Frontal cortex (tissue), 4 donors: ENCODE data around the gene PHF8. TPM values are rescaled to one million over a fixed set of nuclear protein-coding genes. Genes with fewer than 3 reads are reported as not detected.
A peak's percentile ranks its signal among the peaks of the same experiment; 100 is the strongest.

ENCODE experiments used
- DNase-seq, 2 donors: peaks; one replicate each; pipeline ENCODE4 v3.0.0; 2012; ENCODE audit warnings: low spot score in 2 of 2
- FAIRE-seq: peaks from 2 replicates; lab custom pipeline; 2012; peaks lifted over from hg19 to GRCh38; lab: Jason Lieb, UNC
- total RNA-seq: library from RNA; depleted of rRNA; stranded (reverse); fragments of >200 nt; gene quantifications from one replicate; pipeline ENCODE4 v1.2.3, GENCODE V29; 2014
- donor health status: control.
- donor health status: control.
- donor health status: control.

Gene PHF8
- total RNA-seq, result 11.0 TPM

DNA sequence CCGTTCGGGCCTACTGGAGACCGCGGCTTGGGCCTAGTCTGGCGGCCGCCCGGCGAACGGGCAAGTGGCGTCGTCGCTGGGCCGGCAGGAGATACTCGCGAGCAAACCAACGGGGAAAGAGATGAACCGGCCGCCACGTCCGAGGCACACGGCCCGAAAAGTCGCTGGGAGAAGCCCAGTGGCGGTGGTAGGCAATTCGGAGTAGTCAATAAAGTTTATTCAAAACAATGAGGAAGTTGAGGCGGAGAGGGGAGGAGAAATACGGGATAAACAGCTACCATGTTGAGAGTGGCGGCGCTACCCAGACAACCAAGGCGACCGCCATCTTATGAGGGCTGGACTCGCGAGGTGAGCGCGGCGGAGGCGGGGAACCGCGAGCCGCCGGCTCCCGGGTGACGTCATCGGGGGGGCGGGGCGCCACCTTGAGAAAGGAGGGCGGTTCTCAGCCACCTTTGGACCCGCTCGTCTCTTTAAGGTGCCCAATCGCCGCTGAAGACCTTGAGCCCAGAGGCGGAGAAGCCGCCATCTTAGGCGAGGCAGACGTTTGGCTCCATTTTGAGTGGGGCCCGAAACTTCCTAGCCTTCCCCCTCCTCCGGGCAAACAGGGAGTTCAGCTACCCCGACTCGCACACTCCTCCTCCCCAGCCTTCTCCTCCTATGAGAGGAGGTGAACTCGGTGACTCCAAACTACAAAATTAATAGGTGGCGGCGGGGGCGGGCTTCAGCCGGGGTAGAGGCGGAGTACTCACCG, at the start of gene PHF8:
TSS of gene PHF8 (minus strand) at position 348 of the 751 bp plus-strand sequence. CDS start 1,745 bp downstream, outside the sequence.
- FAIRE-seq (no peak), DNase-seq (peak; percentile 73 to 77)

DNA sequence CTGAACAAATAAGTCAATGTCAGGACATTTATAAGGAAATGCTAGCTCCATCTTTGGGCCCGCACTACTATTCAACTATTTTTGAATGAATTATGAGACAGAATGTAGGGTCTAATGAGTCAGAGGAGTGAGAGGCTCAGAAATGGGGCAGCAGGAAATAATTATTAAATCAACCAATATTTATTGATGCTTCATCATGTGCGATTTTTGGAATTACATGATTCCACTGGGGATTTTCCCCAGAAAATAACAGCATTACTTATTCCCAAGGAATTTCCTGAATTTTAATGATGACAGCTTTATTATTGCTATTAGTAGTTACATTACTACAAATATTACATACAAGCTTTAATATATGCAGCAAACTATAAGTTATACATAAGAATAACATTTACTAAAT, 49.3 kb upstream of the PHF8 start:
- FAIRE-seq (no peak), DNase-seq (no peak)

DNA sequence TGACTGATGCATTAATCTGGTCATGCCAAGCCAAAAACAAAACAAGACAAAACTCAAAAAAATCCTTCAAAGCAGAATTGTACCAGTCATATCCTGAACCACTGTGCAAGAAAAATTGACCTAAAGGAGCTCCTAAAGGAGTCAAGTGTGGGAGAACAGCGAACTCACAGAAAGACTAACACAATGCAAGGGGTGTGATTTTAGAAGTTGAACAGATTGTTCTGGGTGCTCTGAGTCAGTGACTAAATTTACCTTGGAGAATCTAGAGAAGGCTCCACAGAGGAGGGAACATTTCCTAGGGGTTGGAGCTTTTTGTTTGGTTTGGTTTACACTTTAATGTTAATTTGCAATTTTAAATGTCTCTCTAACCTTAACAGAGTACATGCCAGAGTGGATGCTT, 48.9 kb upstream of the PHF8 start:
- FAIRE-seq, result no peak

DNA sequence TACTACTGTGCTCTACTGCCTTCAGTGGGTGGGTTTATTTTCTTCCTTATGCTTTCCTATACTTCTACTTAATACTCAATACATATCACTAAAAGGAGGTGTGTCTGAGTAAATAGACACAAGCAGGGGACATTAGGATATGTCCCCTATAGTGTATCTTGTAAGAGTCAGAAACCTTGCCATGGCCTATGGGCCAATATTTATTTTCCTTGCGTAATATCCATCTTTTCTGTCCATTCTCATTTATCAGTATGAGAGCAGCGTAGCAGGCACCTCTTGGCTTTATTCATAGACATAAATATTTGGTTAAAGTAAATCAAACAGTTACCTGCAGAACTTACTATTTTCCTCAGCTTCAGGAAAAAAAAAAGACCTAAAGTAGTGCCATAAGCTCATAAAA, 46.6 kb upstream of the PHF8 start:
- FAIRE-seq (no peak), DNase-seq (no peak)

More for the DNA sequence above, 48.9 kb upstream of the PHF8 start:
- no peak for DNase-seq

DNA sequence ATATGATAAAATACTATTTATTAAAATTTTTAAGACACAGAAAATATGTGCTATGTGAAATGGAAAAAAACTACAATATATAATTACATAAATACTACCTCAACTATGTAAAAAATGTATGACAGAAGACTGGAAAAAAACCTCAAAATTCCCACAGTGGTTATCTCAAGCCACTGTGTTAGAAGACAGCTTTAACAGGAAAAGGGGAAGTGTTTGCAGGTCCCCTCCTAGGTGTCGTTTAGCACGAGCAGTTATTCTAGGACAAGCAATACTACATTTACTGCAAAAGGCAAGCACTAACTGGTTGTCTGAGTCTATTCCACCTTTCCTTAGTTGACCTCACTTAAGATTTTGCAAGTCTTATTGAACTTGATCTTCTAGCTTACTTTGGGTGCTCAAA, 44.9 kb upstream of the PHF8 start:
- no peak for DNase-seq
- FAIRE-seq, result no peak

DNA sequence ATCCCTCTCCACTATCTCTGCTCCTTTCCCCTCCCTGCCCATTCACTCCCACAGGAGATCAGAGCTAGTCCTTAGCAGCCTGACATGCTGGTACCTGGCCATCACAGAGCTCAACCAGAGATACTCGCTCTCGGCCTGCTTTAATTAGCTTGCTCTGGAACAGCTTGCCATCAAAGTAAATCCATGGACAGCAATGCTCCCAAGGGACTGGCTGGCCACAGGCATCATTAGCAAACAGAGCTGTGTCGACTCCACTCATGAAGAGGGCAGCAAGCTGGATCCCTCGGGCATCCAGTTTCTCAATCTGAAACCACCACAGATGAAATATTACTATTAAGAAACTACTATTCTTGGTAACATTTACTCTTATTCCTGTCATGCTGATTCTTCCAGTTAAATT, 43.4 kb upstream of the PHF8 start:
- DNase-seq (no peak), FAIRE-seq (no peak)

DNA sequence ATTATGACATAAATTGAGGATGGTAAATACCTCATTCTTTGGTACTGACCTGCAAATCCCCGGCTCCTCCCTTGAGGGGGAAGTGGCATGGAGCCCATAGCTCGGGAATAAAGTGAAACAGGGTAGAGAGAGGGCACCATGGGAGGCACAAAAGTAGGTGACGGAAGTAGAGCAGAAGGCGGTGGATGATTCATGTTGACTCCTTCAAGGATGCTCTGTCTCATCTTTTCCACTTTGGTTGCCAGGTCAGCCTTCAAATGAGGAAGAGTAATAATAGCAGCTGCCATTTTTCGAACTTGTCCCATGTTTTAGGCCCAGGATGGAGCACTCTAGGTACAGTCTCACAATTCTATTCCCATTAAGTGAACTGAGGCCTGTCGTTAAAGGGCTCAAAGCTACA, 41.4 kb upstream of the PHF8 start:
- DNase-seq (no peak), FAIRE-seq (no peak)

DNA sequence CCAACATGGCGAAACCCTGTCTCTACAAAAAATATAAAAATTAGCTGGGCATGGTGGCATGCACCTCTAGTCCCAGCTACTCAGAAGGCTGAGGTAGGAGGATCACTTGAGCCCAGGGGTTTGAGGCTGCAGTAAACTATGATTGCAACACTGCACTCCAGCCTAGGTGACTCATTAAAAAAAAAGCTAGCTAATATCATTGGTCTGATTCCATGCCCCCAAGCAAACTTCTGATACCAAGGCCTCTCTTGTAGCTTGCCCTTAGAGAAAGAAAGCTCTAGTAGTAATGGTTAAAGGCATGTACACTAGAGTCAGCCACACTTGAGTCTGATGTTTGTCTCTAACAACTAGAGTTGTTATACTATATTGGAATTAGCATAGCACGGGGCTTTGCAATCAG, 32.6 kb upstream of the PHF8 start:
- FAIRE-seq (no peak), DNase-seq (no peak)

DNA sequence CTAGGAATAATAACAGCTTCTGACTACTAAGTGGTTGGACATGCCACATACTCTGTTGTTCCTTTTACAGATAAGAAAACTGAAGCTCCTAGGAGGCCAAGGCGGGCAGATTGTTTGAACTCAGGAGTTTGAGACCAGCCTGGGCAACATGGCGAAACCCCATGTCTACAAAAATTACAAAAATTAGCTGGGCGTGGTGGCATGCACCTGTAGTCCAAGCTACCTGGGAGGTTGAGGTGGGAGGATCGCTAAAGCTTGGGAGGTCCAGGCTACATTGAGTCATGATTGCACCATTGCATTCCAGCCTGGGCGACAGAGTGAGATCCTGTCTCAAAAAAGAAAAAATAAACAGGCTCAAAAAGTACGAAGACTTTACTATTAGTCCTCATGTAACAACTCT, 30.6 kb upstream of the PHF8 start:
- FAIRE-seq (no peak), DNase-seq (no peak)

DNA sequence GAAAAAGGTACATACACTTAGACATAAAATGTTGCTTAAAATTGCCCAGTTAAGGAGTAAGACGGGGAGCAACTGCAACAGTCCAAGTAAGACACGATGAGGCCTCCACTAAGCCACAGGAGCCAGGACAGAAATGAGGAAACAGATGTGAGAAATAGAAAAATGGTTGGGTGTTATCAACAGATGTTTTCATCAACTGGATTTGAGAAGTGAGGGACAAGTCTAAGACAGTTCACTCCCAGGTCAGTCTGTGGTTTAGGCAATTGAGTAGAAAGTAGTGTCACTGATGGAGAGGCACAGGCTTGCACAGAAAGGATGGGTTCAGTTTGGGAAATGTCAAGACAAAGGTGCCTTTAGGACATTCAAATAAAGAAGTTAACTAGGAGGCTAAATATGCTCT, 23.5 kb upstream of the PHF8 start:
- DNase-seq (no peak), FAIRE-seq (no peak)

DNA sequence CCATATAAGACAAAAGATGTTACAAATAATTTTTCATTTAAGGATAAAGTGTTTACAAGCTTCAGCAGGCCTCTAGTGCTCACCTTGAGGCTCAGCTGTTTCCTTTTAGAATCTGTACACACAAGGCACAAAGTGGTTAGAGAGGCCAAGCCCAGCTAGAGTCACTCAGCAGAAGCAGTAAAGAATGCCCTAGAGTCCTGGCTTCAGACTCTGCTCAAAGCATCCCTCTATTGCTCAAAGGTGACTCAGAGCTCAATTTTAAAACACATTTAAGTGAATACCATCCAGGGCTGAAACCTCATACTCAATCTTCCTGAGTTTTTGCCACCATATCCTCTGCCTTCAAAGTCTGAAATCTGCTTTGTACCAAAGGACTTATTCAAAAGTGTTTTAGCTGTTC, 22.6 kb upstream of the PHF8 start:
- FAIRE-seq, result no peak
- no peak for DNase-seq

DNA sequence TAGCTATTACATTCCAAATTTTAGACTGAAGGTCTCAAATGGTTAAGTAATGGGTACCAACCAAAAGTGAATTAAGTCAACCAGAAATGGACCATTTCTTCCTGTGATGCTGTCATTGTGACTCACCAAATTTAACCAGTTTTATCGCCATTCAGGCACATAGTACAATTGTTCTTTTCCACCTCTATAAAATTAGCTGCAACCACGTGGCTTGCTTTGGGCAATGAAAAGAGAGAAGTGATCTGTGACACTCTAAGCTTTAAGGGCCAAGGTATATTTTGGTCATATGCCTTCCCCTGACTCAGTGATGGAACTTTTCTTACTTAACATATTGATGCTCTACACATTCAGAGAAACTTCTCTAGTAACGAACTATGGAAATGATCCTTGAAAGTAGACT, 20.3 kb upstream of the PHF8 start:
- FAIRE-seq, result no peak
- no peak for DNase-seq

DNA sequence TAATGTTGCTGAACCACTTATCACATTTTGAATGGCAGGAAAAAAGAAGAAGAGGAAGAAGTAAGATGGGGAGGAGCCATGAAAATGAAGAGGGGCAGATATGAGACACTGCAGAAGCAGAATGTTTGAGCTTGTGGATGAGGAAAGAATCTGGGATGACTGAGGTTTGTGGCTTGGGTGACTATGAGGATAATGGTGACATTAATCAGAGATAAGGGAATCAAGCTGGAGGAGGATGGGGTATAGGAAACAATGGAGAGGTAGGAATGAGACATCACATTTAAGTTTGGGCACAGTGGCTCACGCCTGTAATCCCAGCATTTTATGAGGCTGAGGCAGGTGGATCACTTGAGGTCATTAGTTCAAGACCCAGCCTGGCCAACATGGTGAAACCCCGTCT, 19.1 kb upstream of the PHF8 start:
- FAIRE-seq (no peak), DNase-seq (no peak)

DNA sequence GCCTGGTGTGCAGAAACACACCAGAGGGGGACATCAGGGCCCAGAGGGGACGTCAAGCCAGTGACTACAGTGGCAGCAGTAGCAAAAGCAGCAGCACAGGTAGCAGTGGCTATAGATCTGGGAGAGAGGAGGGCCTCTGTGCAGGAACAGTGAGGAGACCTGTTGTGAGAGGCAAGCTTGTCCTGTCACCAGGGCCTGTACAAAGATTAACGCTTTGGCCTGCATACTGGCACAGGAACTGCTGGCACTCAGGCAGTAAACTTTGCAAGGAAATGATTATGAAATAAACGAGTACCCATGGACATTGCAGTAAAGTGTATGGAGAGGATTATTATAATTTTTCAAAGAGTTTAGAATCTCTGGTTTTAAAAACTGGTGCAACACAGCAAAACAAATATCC, 5.5 kb upstream of the PHF8 start:
- FAIRE-seq (no peak), DNase-seq (no peak)

DNA sequence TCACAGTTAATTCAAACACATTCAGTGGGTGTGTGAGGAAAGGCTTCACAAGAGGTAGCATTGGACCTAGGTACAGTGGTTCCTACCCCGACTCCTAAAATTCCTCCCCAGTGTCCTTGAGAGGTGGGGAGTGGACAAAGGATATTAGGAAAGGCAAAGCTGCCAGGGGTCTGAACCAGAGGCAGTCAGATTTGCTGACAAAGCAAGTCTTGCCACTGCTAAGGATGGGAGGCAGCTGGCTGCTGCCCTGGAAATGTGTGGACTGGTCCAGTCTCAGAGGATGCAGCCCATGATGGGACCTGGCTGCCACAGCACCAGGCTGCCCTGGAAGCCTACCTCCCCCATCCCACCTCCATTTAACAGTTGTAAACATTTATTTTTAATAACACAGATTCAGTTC, 4.1 kb upstream of the PHF8 start:
- no peak for FAIRE-seq
- no peak for DNase-seq

DNA sequence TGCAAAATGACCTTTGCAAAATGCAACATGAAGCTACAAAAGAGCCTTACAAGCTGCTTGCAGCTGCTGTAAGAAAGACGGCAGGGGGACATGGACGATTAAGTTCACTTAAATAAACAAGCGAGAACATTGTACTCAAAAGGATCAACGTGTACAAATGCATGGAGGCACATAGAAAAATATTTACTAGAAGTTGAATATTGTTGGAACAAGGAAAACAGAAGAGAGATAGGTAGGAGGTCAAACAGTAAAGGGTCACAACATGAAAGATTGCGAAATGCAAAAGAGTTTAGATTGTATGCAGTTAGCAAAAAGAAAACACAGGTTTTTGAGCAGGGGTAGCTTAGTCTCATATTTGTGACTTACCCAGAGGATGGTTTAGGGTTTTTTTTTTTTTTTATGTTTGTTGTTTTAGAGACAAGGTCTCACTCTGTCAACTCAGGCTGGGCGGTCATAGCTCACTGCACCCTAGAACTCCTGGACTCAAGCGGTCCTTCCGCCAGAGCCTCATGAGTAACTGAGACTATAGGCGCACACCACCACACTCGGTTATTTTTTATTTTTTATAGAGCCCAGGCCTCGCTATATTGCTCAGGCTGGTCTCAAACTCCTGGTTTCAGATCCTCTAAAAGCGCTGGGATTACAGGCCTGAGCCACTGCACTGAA, 1.4 kb upstream of the PHF8 start:
- DNase-seq (no peak), FAIRE-seq (no peak)

DNA sequence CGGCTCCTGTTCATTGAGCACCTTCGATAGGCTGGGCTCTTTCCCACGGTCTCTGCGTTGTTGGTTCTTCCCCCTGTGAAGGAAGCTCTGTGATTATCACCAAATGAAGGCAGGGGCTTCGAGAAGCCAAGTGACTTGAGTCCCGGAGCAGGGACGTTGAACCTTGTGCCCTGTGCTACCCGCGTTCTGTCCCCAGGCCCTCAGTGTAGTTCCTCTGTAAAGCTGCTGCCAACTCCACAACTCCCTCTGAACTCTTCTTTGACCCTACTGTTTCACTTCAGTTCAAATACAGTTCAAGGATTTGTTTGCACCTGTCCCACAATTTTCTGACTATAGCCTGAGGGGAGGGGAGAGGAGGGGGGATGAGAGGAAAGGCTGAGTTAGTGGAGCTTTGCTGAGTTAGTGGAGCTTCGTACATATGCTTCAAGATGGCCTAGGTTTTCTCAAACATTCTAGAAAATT, 635 bp upstream of the PHF8 start:
- DNase-seq, result no peak
- no peak for FAIRE-seq

DNA sequence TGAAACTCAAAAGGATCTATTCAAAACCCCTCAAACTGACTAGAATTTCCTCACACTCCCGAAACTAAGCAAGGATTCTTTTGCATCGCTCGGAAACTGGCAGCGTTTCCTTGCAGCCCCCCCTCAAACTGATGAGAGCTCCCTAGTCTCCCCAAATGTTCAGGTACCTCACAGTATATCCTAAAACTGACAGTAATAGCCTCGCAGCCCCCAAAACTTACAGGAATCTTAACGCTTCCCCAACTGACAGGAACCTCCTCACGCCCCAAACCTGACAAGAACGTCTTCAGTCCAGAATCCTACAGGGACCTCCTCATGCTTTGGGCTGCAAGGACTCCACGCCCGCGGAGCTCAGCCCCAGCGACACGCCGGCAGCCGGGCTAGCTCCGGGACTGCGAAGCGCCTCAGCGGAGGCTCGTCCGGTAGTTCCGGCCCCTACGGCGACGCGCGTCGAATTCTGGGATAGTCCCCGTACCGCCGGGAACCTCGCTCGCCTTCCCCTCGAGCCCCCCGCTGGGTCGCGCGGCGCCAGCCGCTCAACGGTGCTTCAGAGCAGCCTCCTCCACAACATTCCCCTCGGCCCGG, 640 bp downstream of the PHF8 start:
- peak in 1 of 2 donors; percentile 4 for DNase-seq
- FAIRE-seq, result no peak

DNA sequence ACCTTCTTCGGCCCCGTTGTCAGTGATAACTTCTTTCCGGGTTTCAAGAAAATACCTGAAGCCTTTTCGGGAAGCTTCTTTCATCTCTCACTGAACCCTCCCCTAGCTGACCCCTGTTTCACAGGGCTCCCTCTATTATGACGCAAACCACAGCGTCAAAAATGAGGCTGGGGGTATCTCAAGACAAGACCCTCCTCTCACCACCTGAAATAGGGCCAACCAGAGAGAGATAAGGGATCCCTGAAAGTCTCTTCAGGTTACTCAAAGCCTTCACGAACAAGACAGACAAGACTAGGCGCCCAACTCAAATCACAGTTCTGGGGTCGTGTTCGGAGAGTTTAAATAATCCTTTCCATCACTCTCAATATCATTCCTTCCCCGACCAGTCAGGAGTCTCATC, 1.2 kb downstream of the PHF8 start:
- DNase-seq (no peak), FAIRE-seq (no peak)

DNA sequence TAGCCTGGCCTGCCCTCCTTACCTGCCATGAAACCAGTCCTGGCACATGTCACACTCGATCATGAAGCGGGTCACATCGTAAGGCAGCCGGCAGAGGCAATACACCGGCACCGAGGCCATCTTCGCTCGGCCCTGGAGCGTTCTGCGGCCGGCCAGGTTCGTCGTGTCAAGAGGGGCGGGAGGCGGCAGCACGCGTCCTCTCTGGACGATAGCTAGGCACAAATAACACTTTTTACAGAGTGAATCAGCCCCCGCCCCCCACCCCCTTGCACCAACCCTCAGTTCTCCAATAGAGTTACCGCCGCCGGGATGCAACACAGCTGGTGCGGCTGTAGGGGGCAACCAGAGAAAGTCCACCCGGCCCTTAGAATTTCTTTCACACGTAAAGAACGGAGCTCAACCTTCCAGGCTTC, 1.7 kb downstream of the PHF8 start:
- DNase-seq (peak in 1 of 2 donors; percentile 32), FAIRE-seq (no peak)

DNA sequence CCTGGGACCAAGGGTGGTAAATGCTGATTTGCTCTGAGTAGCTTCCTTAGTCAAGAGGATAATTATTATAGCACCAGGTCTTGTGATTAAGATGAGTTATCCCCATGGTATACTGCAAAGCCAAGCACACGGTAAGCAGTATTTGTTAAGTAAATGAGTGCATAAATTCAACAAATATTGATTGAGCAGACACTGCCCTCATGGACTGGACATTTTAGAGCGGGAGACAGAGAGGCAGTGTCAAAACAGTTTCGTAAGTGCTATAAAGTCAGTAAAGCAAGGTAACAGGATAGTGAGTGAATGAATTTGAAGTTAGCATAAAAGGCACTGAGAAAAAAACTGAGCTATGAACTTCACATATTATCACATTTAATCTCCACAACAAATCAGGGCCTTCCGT, 13.9 kb downstream of the PHF8 start:
- FAIRE-seq (no peak), DNase-seq (no peak)
